ENCODE data around the gene ANKRD44.

ANKRD44 gene

GRCh38 chr2:197307933-197308521, 2.6 kb downstream of the ANKRD44 start:
- H3K4me3 ChIP-seq (ENCODE audit: low read length): peak overlapping the region; percentile 86

DNA sequence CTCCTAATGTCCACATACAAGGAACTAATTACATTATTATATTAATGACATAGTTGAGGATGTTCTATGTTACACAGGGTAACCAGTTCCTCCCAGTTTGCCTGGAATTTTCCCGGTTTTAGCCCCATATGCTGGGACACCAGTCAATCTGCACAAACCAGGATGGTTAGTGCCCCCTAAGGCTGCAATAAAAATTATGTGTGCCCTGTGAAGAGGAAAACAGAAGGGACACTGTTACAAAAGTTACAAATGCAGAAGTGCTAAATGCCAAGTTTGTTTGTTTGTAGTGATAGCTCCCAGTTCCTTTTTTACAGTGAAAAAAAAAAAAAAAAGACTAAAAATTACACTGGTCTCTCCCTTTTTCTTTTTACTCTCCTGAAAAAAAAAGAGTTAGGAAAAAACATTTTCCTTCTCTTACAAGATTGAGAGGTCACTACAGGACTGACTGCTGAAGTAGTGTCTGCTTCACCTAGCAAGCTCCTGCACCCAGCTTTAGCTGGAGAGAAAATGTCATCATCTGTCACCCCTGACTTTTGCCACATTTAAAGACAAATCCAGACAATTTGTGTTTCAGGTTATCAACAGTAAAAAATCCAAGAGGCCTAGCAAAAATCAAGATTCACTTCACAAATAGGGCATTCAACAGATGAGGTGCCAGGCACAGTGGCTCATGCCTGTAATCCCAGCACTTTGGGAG, 3.2 kb downstream of the ANKRD44 start:
- Histone ChIP-seq H4K20me1 (ENCODE audit: control insufficient read depth, insufficient read depth, low read depth, low read length) (peaks cover 5% of the 10 kb centered on the region; the same call in 1 of the 2 replicates), H3K4me1 (ENCODE audit: control insufficient read depth, low read length) (peaks cover 90% of the 10 kb centered on the region), H3K4me3 (ENCODE audit: low read length) (peak overlapping the region; percentile 86), H3K4me2 (ENCODE audit: low read length) (peak overlapping the region; percentile 96), H3K79me2 (ENCODE audit: control insufficient read depth, low read length) (peaks cover 91% of the 10 kb centered on the region), H3K27me3 (ENCODE audit: control insufficient read depth, low read length) (no peaks in the 10 kb centered on the region), H3K36me3 (ENCODE audit: control insufficient read depth, low read length) (peaks cover 31% of the 10 kb centered on the region), H3F3A (ENCODE audit: control insufficient read depth, insufficient read depth) (peaks cover 25% of the 10 kb centered on the region), H3K9me3 (ENCODE audit: control insufficient read depth, insufficient read depth, low read length) (no peaks in the 10 kb centered on the region), H3K27ac (ENCODE audit: low read depth, low read length) (peak overlapping the region; percentile 62), H3K9me2 (replicated peaks; ENCODE audit: control insufficient read depth, low read length) (no peaks in the 10 kb centered on the region)
- TF ChIP-seq CTCF (IDR thresholded peaks at IDR 0.05; ENCODE audit: low read depth, low read length, poor library complexity, severe bottlenecking): peak; percentile 38
- TF ChIP-seq EZH2phosphoT487 (IDR thresholded peaks at IDR 0.05; ENCODE audit: borderline replicate concordance, low read length): no peak

More at GRCh38 chr2:197307933-197308521, 2.6 kb downstream of the ANKRD44 start:
- Histone ChIP-seq H3K27me3 (ENCODE audit: control insufficient read depth, low read length) (no peaks in the 10 kb centered on the region), H3K4me1 (ENCODE audit: control insufficient read depth, low read length) (peaks cover 90% of the 10 kb centered on the region), H4K20me1 (ENCODE audit: control insufficient read depth, insufficient read depth, low read depth, low read length) (peaks cover 5% of the 10 kb centered on the region; the same call in 1 of the 2 replicates), H3K9me3 (ENCODE audit: control insufficient read depth, insufficient read depth, low read length) (no peaks in the 10 kb centered on the region), H3K9me2 (replicated peaks; ENCODE audit: control insufficient read depth, low read length) (no peaks in the 10 kb centered on the region), H3K4me2 (ENCODE audit: low read length) (peak overlapping the region; percentile 96), H3K79me2 (ENCODE audit: control insufficient read depth, low read length) (peaks cover 90% of the 10 kb centered on the region), H3K36me3 (ENCODE audit: control insufficient read depth, low read length) (peaks cover 28% of the 10 kb centered on the region), H3F3A (ENCODE audit: control insufficient read depth, insufficient read depth) (peaks cover 27% of the 10 kb centered on the region), H3K27ac (ENCODE audit: low read depth, low read length) (peak overlapping the region; percentile 62)
- TF ChIP-seq CTCF (IDR thresholded peaks at IDR 0.05; ENCODE audit: low read depth, low read length, poor library complexity, severe bottlenecking) (no peak), EZH2phosphoT487 (IDR thresholded peaks at IDR 0.05; ENCODE audit: borderline replicate concordance, low read length) (no peak)

DNA sequence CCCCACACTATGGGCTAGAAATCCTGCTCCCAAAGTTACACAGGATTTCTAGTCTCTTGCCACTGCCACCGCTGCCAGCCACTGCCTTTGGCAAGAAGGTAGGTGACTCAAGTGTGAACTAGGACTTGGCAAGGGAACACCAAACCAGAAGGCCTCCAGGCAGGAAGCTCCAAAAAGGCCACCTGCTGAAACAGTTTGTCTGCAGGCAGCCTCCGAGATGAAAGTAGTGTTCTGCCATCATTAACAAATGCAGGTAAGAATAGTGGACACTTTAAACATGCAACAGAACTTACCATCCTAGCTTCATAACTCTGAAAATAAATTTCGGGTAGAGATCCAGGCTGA, 3.9 kb downstream of the ANKRD44 start:
- Histone ChIP-seq H3K9me3 (ENCODE audit: control insufficient read depth, insufficient read depth, low read length) (no peaks in the 10 kb centered on the region), H3K27ac (ENCODE audit: low read depth, low read length) (peak overlapping the region; percentile 62), H3K4me1 (ENCODE audit: control insufficient read depth, low read length) (peaks cover 90% of the 10 kb centered on the region), H4K20me1 (ENCODE audit: control insufficient read depth, insufficient read depth, low read depth, low read length) (peaks cover 5% of the 10 kb centered on the region; the same call in 1 of the 2 replicates), H3K4me3 (ENCODE audit: low read length) (peak overlapping the region; percentile 86), H3K4me2 (ENCODE audit: low read length) (peak overlapping the region; percentile 96), H3K79me2 (ENCODE audit: control insufficient read depth, low read length) (peaks cover 91% of the 10 kb centered on the region), H3K36me3 (ENCODE audit: control insufficient read depth, low read length) (peaks cover 37% of the 10 kb centered on the region), H3F3A (ENCODE audit: control insufficient read depth, insufficient read depth) (peaks cover 26% of the 10 kb centered on the region), H3K9me2 (replicated peaks; ENCODE audit: control insufficient read depth, low read length) (no peaks in the 10 kb centered on the region), H3K27me3 (ENCODE audit: control insufficient read depth, low read length) (no peaks in the 10 kb centered on the region)
- TF ChIP-seq CTCF (IDR thresholded peaks at IDR 0.05; ENCODE audit: low read depth, low read length, poor library complexity, severe bottlenecking): no peak
- no peak for TF ChIP-seq EZH2phosphoT487 (IDR thresholded peaks at IDR 0.05; ENCODE audit: borderline replicate concordance, low read length)

Measured in DOHH2 (cell line).